Mucosa of descending colon (tissue), 3 donors: ENCODE results near the gene PUM1. TPM values are rescaled to one million over a fixed set of nuclear protein-coding genes. Genes with fewer than 3 reads are reported as not detected.
A peak's percentile ranks its signal among the peaks of the same experiment; 100 is the strongest.

Source experiments
- ATAC-seq: fragments of 200-7000 bp; cut with Tn5 transposase; one replicate; pipeline ENCODE4 v1.9.1; 2020; ENCODE audit warnings: mild to moderate bottlenecking, moderate library complexity
- DNase-seq, 3 donors: peaks; one replicate each; pipeline ENCODE4 v3.0.0-alpha.2; 2020
- H3K36me3 ChIP-seq: fragments of 200-600 bp; one replicate; pipeline ENCODE4 v1.8.0; 2021; ENCODE audit warnings: low read depth, mild to moderate bottlenecking
- H3K4me1 ChIP-seq: fragments of 200-600 bp; one replicate; pipeline ENCODE4 v1.8.0; 2021; ENCODE audit warnings: low read depth, mild to moderate bottlenecking
- H3K4me3 ChIP-seq: fragments of 200-600 bp; one replicate; pipeline ENCODE4 v1.8.0; 2021; ENCODE audit warnings: mild to moderate bottlenecking
- H3K9me3 ChIP-seq: fragments of 200-600 bp; one replicate; pipeline ENCODE4 v1.8.0; 2021; ENCODE audit warnings: mild to moderate bottlenecking
- CTCF ChIP-seq: fragments of 200-600 bp; IDR thresholded peaks from one replicate; pipeline ENCODE4 v1.8.0; 2022; ENCODE audit warnings: antibody characterized with exemption, mild to moderate bottlenecking
- intact Hi-C, 2 donors: fragments of 100-400 bp; cut with DNase I in 1 of 2; cut with micrococcal nuclease in 1 of 2; formaldehyde crosslinking; loops; one replicate each; pipeline versions ENCODE4 v1.11.0 to v1.11.1; 2022; cut with DNase I, micrococcal nuclease
- total RNA-seq, 3 donors: library from RNA; stranded (reverse); fragmentation: NEBNext Ultra II Directional in 2 of 3; extraction: Animal tissue kit (Norgen Biotek cat#: 25700) in 2 of 3; gene quantifications; one replicate each; pipeline versions ENCODE4 v1.2.1 to v1.2.4, GENCODE V29; 2021 to 2023
- donor health status: DM: no; HTN: no; CAD: no; lungs with moderate emphysema.
- donor health status: DM: no; HTN: no; CAD: no.
- donor health status: DM: no; HTN: yes; CAD: no.

The PUM1 gene
- total RNA-seq, 3 donors from 2014 or later = 116 to 135 (median 127) TPM

- no peak for TF ChIP-seq CTCF
These were observed 80.5 kb downstream of the PUM1 start for GRCh38 chr1:30984991-30985503.

GRCh38 chr1:30984165-30984889 is 81.2 kb downstream of the PUM1 start:
- Histone ChIP-seq H3K4me1 (peaks cover 8% of the 10 kb centered on the region), H3K36me3 (no peaks in the 10 kb centered on the region), H3K4me3 (no peak overlapping the region), H3K9me3 (no peaks in the 10 kb centered on the region)
- no peak for ATAC-seq
- intact Hi-C loops = no loop called here
- no peak for DNase-seq
- no peak for TF ChIP-seq CTCF

More at GRCh38 chr1:30984991-30985503, 80.5 kb downstream of the PUM1 start:
- ATAC-seq = no peak
- H3K9me3 ChIP-seq = no peaks in the 10 kb centered on the region
- H3K4me3 ChIP-seq = no peak overlapping the region
- DNase-seq = no peak
- intact Hi-C loops = no loop called here
- H3K36me3 ChIP-seq = no peaks in the 10 kb centered on the region
- peaks cover 8% of the 10 kb centered on the region for H3K4me1 ChIP-seq

GRCh38 chr1:30982937-30983336 is 82.6 kb downstream of the PUM1 start:
- intact Hi-C loops = no loop called here
- TF ChIP-seq CTCF = no peak
- H3K4me1 ChIP-seq = peaks cover 8% of the 10 kb centered on the region
- ATAC-seq (peak; percentile 25), DNase-seq (no peak)
- H3K9me3 ChIP-seq = no peaks in the 10 kb centered on the region
- no peaks in the 10 kb centered on the region for H3K36me3 ChIP-seq
- no peak overlapping the region for H3K4me3 ChIP-seq

- no peak overlapping the region for H3K4me3 ChIP-seq
- H3K36me3 ChIP-seq = no peaks in the 10 kb centered on the region
- TF ChIP-seq CTCF = no peak
- H3K4me1 ChIP-seq = peaks cover 8% of the 10 kb centered on the region
- DNase-seq = no peak
- ATAC-seq = no peak
- no peaks in the 10 kb centered on the region for H3K9me3 ChIP-seq
- intact Hi-C loops = no loop called here
These were observed 83.1 kb downstream of the PUM1 start for GRCh38 chr1:30982431-30982830.

GRCh38 chr1:30981172-30981571 is 84.3 kb downstream of the PUM1 start:
- ATAC-seq (no peak), DNase-seq (no peak)
- intact Hi-C loops = no loop called here
- H3K9me3 ChIP-seq = no peaks in the 10 kb centered on the region
- no peak overlapping the region for H3K4me3 ChIP-seq
- no peaks in the 10 kb centered on the region for H3K36me3 ChIP-seq
- H3K4me1 ChIP-seq = peaks cover 16% of the 10 kb centered on the region
- TF ChIP-seq CTCF = no peak
